Activated CD4-positive, alpha-beta T cell treated with anti-CD3 and anti-CD28 coated beads for 48 hours (primary cell): Measurements from ENCODE around the gene SUSD1.
A peak's percentile ranks its signal among the peaks of the same experiment; 100 is the strongest.

Source experiments
- DNase-seq: peaks from one replicate; pipeline ENCODE4 v3.0.0-alpha.2; 2020

The SUSD1 gene

DNA sequence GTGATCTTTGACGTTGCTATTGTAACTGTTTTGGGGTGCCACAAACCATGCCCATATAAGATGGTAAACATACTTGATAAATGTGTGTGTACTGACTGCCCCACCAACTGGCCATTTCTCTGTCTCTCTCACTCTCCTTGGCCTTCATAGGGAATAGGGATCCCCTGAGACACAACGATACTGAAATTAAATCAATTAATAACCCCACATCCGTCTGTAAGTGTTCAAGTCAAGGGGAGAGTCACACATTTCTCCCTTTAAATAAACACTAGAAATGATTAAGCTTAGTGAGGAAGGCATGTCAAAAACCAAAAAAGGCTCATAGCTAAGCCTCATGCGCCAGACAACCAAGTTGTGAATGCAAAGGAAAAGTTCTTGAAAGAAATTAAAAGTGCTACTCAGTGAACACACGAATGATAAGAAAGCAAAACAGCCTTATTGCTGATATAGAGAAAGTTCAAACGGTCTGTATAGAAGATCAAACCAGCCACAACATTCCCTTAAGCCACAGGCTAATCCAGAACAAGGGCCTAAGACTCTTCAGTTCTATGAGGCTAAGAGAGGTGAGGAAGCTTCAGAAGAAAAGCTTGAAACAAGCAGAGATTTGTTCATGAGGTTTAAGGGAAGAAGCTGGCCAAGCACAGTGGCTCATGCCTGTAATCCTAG, 167.4 kb downstream of the SUSD1 start:
- no peak for DNase-seq

DNA sequence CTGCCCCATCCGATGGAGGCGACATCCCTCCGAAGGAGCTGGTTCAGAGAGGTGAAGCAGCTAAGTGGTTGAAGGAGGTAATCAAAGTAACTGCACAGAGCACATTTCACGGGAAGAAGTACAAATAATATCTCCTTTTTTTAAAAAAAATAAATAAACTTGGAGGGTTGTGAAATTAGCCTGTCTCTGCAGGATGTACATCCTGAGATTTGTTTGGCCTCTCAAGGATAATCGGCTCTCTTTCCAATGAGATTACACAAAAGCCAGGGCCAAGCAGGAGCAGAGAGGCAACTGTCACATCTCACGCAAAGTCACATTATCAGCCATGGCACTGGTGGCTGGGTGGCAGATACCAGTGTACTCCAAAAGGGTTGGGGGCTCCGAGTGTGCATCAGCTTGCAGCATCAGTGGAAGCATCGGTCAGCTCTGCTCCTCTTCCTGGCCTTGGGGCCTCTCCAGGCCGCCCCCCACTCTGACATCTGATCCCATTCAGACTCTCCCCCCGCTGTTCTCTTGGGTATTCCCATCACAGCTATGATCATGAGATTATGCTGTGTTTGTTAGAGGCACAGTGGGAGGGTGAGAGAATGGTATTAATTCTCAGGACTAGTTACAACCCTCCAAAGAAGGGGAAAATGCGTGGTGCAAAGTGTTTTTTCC, 168.6 kb downstream of the SUSD1 start:
- no peak for DNase-seq

DNA sequence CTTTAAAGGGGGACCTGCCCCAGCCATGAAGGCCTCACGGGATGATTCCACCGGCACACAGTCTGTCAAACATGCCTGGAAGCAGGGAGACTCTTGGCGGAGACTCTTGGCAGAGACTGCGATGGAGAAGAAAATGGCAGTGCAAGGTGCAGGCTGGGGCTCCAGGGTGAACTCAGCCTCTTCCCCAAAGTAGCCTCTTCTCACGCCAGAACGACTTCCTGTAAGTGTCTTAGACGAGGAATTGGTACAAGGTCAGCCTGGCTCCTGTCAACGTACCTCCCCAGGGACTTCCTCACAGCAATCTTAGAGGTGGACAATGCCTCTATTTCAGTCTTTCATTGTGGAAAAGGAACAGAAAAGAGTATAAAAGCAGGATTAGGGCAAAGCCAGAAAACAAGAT, 169.2 kb downstream of the SUSD1 start:
- DNase-seq, result no peak

DNA sequence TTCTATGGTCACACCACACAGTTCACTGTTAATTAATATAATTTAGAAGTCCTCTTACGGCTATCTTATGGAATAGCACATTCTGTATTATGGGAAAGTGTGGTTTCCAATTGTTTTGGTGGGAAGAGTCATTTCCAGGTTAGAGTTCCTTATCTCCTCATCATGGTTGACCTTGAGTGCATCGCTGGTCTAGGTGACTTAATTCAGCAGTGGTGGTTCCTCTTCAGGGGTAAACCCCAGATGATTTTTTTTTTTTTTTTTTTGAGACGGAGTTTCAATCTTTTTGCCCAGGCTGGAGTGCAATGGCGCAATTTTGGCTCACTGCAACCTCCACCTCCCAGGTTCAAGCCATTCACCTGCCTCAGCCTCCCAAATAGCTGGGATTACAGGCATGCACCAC, 171.6 kb downstream of the SUSD1 start:
- no peak for DNase-seq

DNA sequence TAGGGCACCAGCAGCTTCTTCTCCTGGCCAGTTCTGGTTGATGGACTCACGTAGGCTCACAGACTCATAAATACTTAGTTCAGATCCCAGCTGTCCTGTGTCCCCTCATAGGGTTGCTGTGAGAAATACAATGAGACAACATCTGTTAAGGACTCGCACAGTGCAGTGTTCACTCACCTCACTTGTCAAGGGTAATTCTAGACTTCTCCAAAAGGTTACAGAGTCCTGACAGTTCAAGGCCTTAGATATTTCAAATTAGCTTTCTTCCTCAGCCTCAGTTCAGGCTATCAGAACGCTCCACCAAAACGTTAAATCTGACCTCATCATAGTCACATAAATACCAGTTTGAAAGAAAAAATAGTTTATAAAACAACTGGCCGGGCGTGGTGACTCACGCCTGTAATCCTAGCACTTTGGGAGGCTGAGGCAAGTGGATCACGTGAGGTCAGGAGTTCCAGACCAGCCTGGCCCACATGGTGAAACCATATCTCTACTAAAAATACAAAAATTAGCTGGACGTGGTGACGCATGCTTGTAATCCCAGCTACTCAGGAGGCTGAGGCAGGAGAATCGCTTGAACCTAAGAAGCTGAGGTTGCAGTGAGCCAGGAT, 172.1 kb downstream of the SUSD1 start:
- no peak for DNase-seq

DNA sequence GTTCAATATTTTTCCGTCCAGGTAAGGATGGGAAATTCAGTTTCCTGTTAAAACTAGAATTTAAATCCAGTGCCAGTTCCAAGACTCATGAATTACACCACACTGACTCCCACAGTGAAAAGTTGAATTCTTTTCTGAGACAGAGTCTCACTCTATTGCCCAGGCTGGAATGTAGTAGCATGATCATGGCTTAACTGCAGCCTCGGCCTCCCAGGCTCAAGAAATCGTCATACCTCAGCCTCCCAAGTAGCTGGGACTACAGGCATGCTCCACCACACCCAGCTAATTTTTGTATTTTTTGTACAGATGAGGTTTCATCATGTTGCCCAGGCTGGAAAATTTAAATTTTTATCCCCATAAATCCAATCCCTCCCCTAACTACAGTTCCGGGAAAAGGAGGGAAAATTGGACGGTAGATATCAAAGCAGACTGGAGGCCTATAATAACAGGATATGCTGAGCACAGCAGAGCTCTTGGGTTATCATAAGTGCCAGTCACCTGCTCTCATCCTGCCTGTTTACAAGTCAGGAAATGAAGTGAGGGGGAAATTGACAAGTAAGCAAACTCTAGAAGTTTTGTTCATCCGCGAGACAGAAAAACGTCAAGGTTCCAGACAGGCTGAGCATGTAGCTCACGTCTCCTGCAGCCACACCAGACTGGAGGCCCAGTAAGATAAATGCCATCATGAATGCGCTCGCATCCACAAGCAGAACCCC, 172.8 kb downstream of the SUSD1 start:
- DNase-seq, result peak; percentile 22

DNA sequence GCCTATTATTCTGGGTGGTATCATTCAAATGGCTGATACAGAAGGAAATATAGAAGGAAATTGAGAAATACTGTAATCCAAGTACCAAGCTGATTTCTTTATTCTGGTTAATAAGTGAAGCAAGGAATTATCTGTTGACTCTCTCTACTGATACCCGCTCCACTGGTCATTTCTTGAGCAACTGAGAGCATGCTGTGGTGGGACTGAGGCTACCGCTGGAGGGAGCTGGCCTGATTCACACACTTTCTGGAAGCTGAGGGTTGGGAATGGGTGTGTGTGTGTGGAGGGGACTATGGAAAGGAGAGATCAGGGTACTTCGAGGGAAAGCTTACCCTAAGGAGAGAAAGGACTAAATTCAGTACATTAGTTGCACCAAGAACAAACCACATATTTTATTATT, 174.4 kb downstream of the SUSD1 start:
- DNase-seq, result no peak

DNA sequence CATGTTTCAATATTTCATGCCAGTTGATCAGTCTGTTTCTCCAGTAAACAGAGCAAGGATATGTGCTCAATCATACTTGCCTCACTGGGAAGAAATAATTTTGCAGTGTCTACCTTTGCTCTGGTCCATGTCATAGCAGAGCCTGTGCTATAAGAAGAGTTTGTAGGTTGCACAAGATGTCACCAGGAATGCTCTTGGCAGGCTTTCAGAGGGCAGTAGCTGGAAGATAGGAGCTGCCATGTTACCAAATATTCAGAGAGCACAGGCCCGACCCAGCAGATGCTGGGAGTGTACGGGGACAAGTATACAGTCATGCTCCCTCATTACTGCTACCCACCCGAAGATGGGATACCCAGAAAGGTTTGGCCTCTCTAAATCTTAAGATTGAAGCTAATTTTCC, 175.8 kb downstream of the SUSD1 start:
- no peak for DNase-seq

DNA sequence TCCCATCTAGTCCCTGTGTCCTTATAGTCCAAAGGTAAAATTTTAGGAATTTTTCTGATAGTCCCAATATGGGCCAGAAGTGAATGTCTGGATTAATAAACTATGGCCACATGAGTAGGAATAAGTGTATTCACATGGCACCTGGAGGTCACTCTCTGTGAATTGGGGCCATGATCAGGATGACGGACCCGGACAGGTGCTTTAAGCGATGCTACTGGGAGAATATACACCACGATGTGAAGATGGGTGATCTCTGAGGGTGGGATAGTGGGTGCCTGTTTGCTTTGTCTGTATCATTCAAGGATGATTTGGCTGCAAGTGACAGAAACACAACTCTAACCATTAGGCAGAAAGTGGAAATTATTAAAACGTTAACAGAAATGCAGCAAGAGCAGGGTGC, 177.3 kb downstream of the SUSD1 start:
- no peak for DNase-seq

DNA sequence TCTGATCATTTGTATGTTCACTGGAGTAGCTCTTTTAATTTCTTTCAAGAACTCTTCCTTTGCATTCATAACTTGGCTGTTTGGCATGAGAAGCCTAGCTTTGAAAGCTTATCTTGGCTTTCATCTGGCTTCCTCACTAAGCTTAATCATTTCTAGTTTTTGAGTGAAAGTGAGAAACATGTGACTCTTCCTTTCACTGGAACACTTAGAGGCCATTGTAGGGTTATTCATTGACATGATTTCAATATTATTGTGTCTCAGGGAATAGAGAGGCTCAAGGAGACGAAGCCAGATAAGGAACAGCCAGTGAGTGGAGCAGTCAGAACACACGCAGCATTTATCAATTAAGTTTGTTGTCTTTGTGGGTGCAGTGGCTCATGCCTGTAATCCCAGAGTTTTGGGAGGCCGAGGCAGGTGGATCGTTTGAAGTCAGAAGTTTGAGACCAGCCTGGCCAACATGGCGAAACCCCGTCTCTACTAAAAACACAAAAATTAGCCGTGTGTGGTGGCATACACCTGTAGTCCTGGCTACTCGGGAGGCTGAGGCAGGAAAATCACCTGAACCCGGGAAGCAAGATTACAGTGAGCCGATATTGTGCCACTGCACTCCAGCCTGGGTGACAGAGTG, 180.2 kb downstream of the SUSD1 start:
- DNase-seq, result peak; percentile 21

DNA sequence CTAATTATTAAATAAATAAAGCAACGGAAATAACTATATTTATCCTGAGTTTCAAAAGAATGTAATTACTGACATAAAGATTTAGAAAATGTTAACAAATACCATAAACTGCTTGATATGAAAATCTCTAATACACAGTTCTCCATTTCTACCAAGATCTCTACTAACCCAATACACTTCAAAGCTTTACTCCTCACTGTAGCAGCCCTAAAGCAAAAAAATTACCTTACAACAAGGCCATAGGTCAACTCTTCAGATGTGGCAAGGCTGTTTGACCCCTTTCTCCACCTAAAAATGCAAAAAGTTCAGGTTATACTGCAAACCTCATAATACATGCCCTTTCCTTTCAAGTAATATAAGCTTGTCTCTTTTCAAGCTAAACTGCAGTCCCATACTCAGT, 181.8 kb downstream of the SUSD1 start:
- no peak for DNase-seq

DNA sequence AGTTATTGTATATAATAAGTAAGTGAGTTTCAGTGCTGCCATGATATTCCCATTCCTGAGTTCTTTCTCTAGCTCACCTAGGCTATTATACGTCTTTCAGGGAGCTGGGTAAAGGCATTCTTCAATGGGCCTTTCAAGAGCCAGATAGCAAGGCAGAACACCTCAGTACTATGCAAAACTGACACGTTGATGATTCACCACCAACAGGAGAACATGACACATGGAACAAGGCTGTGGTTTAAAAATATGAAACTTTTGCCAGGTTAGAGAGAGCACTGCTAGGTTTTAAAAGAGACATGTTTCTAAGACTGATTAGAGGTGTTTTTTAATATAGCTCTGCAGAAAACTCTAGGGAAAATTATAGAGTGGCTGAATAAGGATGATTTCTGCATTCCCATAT, 182.6 kb downstream of the SUSD1 start:
- peak; percentile 38 for DNase-seq

DNA sequence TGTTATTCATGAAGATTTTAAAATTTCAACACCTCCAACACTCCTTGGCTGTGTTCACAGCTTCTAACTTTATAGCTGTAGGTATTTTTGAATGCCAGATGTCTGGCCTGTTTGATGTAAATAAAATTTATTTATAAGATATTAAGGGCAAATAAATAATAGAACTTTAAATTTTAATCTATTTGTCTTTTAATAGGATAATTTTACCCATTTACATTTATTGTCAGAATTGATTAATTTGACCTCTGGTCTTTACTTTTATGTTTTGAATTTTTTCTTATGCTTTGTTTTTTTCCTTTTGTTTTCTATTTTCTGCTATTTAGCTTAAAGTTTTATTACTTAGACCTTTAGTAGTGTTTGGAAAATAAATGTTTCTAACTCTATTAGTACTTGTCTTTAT, 183.9 kb downstream of the SUSD1 start:
- DNase-seq, result no peak
